HuH-7 (cell line): Measurements from ENCODE around the gene GARIN3.
"Not testable (repeated sequence)": the region's sequence is repeated elsewhere in the genome, so short reads cannot be mapped to it uniquely, and the experiment has no call there.

Source experiments
- DNase-seq: peaks from one replicate; pipeline ENCODE4 v3.0.0; 2011; ENCODE audit warnings: low spot score

Gene GARIN3

GRCh38 chr5:157185122-157185521 lies 19.1 kb upstream of the GARIN3 start:
- DNase-seq = not testable (repeated sequence)

- no peak for DNase-seq
Observed at GRCh38 chr5:157184117-157184670, 18.1 kb upstream of the GARIN3 start.

- DNase-seq = no peak
Observed at GRCh38 chr5:157182143-157182757, 16.2 kb upstream of the GARIN3 start.

- no peak for DNase-seq
Observed at GRCh38 chr5:157180374-157181264, 14.6 kb upstream of the GARIN3 start, which contains the start of gene ITK. ITK (plus strand) TSS chr5:157180840; CDS start chr5:157180978, 138 bp downstream.

GRCh38 chr5:157178966-157179365 lies 12.9 kb upstream of the GARIN3 start:
- DNase-seq = no peak

GRCh38 chr5:157177953-157178352 lies 11.9 kb upstream of the GARIN3 start:
- no peak for DNase-seq

- DNase-seq = no peak
Observed at GRCh38 chr5:157175071-157175612, 9.1 kb upstream of the GARIN3 start.

- no peak for DNase-seq
Observed at GRCh38 chr5:157172403-157172802, 6.3 kb upstream of the GARIN3 start.

- DNase-seq = no peak
Observed at GRCh38 chr5:157168286-157168685, 2.2 kb upstream of the GARIN3 start.

GRCh38 chr5:157167214-157167621 lies 1.2 kb upstream of the GARIN3 start:
- no peak for DNase-seq

GRCh38 chr5:157165668-157166067 lies 396 bp downstream of the GARIN3 start:
- DNase-seq = no peak

GRCh38 chr5:157165261-157165660 lies 803 bp downstream of the GARIN3 start:
- DNase-seq = no peak

GRCh38 chr5:157164521-157164920 lies 1.5 kb downstream of the GARIN3 start:
- DNase-seq = no peak

- DNase-seq = no peak
Observed at GRCh38 chr5:157162919-157163510, 3.0 kb downstream of the GARIN3 start.

- no peak for DNase-seq
Observed at GRCh38 chr5:157161996-157162395, 4.1 kb downstream of the GARIN3 start.

GRCh38 chr5:157160001-157160400 lies 6.1 kb downstream of the GARIN3 start:
- DNase-seq = no peak

GRCh38 chr5:157159209-157159751 lies 6.8 kb downstream of the GARIN3 start:
- no peak for DNase-seq

- DNase-seq = no peak
Observed at GRCh38 chr5:157157293-157157891, 8.7 kb downstream of the GARIN3 start.

- DNase-seq = no peak
Observed at GRCh38 chr5:157155297-157155696, 10.8 kb downstream of the GARIN3 start.

GRCh38 chr5:157150995-157151394 lies 15.1 kb downstream of the GARIN3 start:
- no peak for DNase-seq

GRCh38 chr5:157148734-157149615 lies 17.1 kb downstream of the GARIN3 start:
- DNase-seq = peak; percentile 64
